AG09309 (cell line): ENCODE measurements around the gene CTIF.

Source experiments
- DNase-seq: peaks from one replicate; pipeline ENCODE4 v3.0.0-alpha.2; 2010; ENCODE audit warnings: low read depth
- H3K4me3 ChIP-seq: 2 replicates; pipeline ENCODE4 v1.5.1; 2011; ENCODE audit warnings: mild to moderate bottlenecking, low read depth, low read length, moderate library complexity; ENCODE audit not compliant: control insufficient read depth
- CTCF ChIP-seq: IDR thresholded peaks from 2 replicates; pipeline ENCODE4 v1.5.1; 2011; ENCODE audit warnings: mild to moderate bottlenecking, low read depth, low read length, inconsistent platforms; ENCODE audit not compliant: insufficient read depth, control insufficient read depth; ENCODE audit errors: missing control alignments

The CTIF gene

GRCh38 chr18:48821251-48821590 lies 282.4 kb downstream of the CTIF start:
- H3K4me3 ChIP-seq: no peak overlapping the region
- no peak for TF ChIP-seq CTCF
- DNase-seq: no peak

GRCh38 chr18:48821845-48822244 lies 283.0 kb downstream of the CTIF start:
- TF ChIP-seq CTCF: no peak
- DNase-seq: no peak
- no peak overlapping the region for H3K4me3 ChIP-seq

GRCh38 chr18:48824231-48824970 lies 285.6 kb downstream of the CTIF start:
- H3K4me3 ChIP-seq: no peak overlapping the region
- TF ChIP-seq CTCF: no peak
- no peak for DNase-seq

GRCh38 chr18:48825101-48825745 lies 286.4 kb downstream of the CTIF start:
- no peak overlapping the region for H3K4me3 ChIP-seq
- no peak for TF ChIP-seq CTCF
- DNase-seq: no peak

- no peak for TF ChIP-seq CTCF
- H3K4me3 ChIP-seq: no peak overlapping the region
- DNase-seq: no peak
These were observed 287.4 kb downstream of the CTIF start for GRCh38 chr18:48826271-48826670.

GRCh38 chr18:48826806-48827205 lies 288.0 kb downstream of the CTIF start:
- DNase-seq: no peak
- TF ChIP-seq CTCF: no peak
- H3K4me3 ChIP-seq: no peak overlapping the region
